Measurements from ENCODE around the gene ZNF555.

DNA sequence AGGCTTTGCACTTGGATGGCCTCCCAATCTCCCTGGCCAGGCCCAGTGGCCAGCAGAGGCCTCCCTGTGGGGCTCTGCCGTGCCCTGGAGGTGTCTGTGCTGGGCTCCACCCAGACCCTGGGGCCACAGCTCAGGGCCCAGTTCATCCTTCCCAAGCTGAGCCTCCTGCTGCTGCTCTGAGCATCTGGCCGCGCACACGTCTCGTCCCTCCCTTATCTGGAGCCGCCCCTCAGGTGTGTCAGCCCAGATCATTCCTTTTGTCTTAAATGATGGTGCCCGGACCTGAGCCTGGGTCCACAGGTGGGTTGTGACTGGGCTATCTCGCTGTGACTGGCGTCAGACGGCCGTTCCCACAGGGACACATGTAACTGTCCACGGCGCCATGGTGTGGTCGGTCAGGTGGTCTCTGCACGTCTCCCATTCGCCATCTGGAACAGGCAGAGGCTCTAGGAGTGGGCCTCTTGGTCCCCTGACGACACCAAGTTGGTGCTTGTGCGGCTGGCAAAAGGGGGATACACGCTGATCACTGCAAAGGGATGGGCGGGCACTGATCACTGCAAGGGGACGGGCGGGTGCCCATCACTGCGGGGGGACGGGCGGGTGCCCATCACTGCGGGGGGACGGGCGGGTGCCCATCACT, 35.9 kb upstream of the ZNF555 start:
- no peak for TF ChIP-seq MAX (IDR thresholded peaks at IDR 0.05; ENCODE audit: low read depth, low read length)
- TF ChIP-seq, protein P1, sequence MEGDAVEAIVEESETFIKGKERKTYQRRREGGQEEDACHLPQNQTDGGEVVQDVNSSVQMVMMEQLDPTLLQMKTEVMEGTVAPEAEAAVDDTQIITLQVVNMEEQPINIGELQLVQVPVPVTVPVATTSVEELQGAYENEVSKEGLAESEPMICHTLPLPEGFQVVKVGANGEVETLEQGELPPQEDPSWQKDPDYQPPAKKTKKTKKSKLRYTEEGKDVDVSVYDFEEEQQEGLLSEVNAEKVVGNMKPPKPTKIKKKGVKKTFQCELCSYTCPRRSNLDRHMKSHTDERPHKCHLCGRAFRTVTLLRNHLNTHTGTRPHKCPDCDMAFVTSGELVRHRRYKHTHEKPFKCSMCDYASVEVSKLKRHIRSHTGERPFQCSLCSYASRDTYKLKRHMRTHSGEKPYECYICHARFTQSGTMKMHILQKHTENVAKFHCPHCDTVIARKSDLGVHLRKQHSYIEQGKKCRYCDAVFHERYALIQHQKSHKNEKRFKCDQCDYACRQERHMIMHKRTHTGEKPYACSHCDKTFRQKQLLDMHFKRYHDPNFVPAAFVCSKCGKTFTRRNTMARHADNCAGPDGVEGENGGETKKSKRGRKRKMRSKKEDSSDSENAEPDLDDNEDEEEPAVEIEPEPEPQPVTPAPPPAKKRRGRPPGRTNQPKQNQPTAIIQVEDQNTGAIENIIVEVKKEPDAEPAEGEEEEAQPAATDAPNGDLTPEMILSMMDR (IDR thresholded peaks at IDR 0.05; ENCODE audit: low read depth, low read length) = no peak
